ENCODE results near the gene MADCAM1.

- no peak for TF ChIP-seq POLR2A (IDR thresholded peaks at IDR 0.05)
- no peak for TF ChIP-seq CTCF (IDR thresholded peaks at IDR 0.05)
- no peak for TF ChIP-seq EP300 (IDR thresholded peaks at IDR 0.05)
Observed at GRCh38 chr19:518598-519231, 22.4 kb downstream of the MADCAM1 start.
